HG03066 (cell line): ENCODE measurements around the gene FAM156A.
"Not testable (repeated sequence)": the region's sequence is repeated elsewhere in the genome, so short reads cannot be mapped to it uniquely, and the experiment has no call there.

Experiments
- ATAC-seq: cut with Tn5 transposase; IDR thresholded peaks from one replicate; pipeline ENCODE4 v1.9.1; 2021; ENCODE audit warnings: low read depth; ENCODE audit not compliant: unreplicated experiment

FAM156A gene

DNA sequence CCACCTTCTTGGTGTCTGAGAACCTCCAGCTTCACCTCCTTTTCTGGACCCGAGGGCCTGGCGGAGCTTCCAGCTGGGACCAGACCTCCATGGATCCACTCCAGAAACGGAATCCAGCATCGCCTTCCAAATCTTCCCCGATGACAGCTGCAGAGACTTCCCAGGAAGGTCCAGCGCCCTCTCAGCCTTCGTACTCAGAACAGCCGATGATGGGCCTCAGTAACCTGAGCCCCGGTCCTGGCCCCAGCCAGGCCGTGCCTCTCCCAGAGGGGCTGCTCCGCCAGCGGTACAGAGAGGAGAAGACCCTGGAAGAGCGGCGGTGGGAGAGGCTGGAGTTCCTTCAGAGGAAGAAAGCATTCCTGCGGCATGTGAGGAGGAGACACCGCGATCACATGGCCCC lies 51.2 kb downstream of the FAM156A start:
- ATAC-seq, result not testable (repeated sequence)

DNA sequence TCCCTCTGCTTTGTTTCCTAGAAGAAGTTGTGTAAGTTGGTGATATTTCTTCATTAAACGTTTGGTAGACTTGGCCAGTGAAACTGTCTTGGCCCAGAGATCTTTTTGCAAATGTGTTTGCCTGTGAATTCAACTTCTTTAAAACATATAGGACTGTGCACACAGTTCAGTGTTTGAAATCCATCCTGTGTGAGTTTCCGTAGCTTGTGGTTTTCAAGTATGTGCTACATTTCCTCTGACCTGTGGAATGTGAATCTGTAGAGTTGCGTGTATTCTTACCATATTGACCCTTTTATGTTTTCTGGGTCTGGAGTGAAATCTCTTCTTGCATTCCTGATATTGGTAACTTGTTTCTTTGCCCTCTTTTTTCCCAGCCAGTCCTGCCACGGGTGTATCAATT lies 52.2 kb downstream of the FAM156A start:
- not testable (repeated sequence) for ATAC-seq

DNA sequence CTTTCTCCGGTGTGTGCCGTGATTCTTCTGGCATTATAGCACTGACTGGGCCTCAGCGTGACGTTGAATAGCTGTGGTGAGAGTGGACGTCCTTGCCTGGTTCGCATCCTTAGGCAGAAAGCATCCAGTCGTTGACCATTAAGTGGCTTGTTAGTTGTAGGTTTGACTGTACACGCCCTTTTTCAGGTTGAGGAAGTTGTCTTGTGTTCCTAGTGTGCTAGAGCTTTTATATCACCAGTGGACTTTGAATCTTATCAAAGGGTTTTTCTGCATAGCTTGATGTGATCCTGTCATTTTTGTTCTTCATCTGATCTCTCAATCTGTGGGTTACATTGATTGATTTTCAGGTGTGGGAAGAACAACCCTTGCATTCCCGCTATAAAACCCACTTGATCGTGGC lies 52.8 kb downstream of the FAM156A start:
- not testable (repeated sequence) for ATAC-seq
